BLaER1 (cell line): Measurements from ENCODE around the gene PGK1.
"Not testable (repeated sequence)": the region's sequence is repeated elsewhere in the genome, so short reads cannot be mapped to it uniquely, and the experiment has no call there.

Source experiments
- H3K27ac ChIP-seq: shearing (Covaris generic); formaldehyde crosslinking; 2 replicates; pipeline ENCODE4 v1.8.1; 2022
- H3K27me3 ChIP-seq: shearing (Covaris generic); formaldehyde crosslinking; 2 replicates; pipeline ENCODE4 v1.8.1; 2022
- H3K36me3 ChIP-seq: shearing (Covaris generic); formaldehyde crosslinking; 2 replicates; pipeline ENCODE4 v1.8.1; 2022
- H3K4me1 ChIP-seq: shearing (Covaris generic); formaldehyde crosslinking; 2 replicates; pipeline ENCODE4 v1.8.1; 2022
- H3K4me2 ChIP-seq: shearing (Covaris generic); formaldehyde crosslinking; 2 replicates; pipeline ENCODE4 v1.8.1; 2022
- H3K4me3 ChIP-seq: shearing (Covaris generic); formaldehyde crosslinking; 2 replicates; pipeline ENCODE4 v1.8.1; 2022
- H3K9ac ChIP-seq: shearing (Covaris generic); formaldehyde crosslinking; 2 replicates; pipeline ENCODE4 v1.8.1; 2022
- H3K9me3 ChIP-seq: shearing (Covaris generic); formaldehyde crosslinking; 2 replicates; pipeline ENCODE4 v1.8.1; 2022
- H4K20me1 ChIP-seq: shearing (Covaris generic); formaldehyde crosslinking; 2 replicates; pipeline ENCODE4 v1.8.1; 2022
- Cebpa-rat ChIP-seq: shearing (Covaris generic); IDR thresholded peaks from 2 replicates; pipeline ENCODE4 v1.8.1; 2022

PGK1 gene

GRCh38 chrX:78103623-78104446 is at the start of gene PGK1:
Gene PGK1 (plus strand): TSS chrX:78104248. CDS start chrX:78104341, 93 bp downstream.
- peaks cover 42% of the 10 kb centered on the region for H3K4me1 ChIP-seq
- peak within 1 kb of the TSS; percentile 94 for H3K27ac ChIP-seq
- peaks cover 41% of the 10 kb centered on the region for H4K20me1 ChIP-seq
- H3K36me3 ChIP-seq = peaks cover 4% of the 10 kb centered on the region; the same call in 1 of the 2 replicates
- H3K27me3 ChIP-seq = peaks cover 51% of the 10 kb centered on the region
- H3K4me3 ChIP-seq = peak within 1 kb of the TSS; percentile 87
- TF ChIP-seq Cebpa-rat = no peak
- peak within 1 kb of the TSS; percentile 92 for H3K9ac ChIP-seq
- peaks cover 24% of the 10 kb centered on the region for H3K9me3 ChIP-seq
- H3K4me2 ChIP-seq = peak within 1 kb of the TSS; percentile 77

DNA sequence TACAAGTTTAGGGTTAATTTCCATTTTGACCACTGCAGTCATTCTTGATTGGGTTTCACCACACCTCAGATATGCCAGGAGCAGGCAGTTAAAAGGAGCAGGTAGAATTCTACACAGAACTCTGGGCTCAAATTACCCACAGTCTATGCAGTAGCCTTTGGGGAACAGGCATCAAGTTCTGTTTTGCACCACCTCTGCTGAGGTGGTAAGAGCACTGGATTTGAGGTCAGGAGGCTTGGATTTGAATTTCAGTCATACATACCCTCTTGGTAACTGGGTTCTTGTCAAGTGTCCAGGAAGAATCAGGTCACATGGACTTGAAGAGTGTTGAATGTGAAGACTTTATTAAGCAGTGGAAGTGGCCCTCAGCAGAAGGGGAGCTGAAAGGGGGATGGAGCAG is 40.4 kb upstream of the PGK1 start:
- no peaks in the 10 kb centered on the region for H3K36me3 ChIP-seq
- no peak overlapping the region for H3K27ac ChIP-seq
- H3K9me3 ChIP-seq = peaks cover 8% of the 10 kb centered on the region
- H3K4me1 ChIP-seq = peaks cover 14% of the 10 kb centered on the region
- no peaks in the 10 kb centered on the region for H4K20me1 ChIP-seq
- H3K9ac ChIP-seq = no peak overlapping the region
- no peak overlapping the region for H3K4me2 ChIP-seq
- H3K27me3 ChIP-seq = peaks cover 48% of the 10 kb centered on the region
- H3K4me3 ChIP-seq = no peak overlapping the region
- TF ChIP-seq Cebpa-rat = no peak

- no peak overlapping the region for H3K9ac ChIP-seq
- H3K9me3 ChIP-seq = peaks cover 12% of the 10 kb centered on the region
- TF ChIP-seq Cebpa-rat = no peak
- H3K27ac ChIP-seq = no peak overlapping the region
- H3K36me3 ChIP-seq = no peaks in the 10 kb centered on the region
- H3K27me3 ChIP-seq = peaks cover 47% of the 10 kb centered on the region
- H3K4me3 ChIP-seq = no peak overlapping the region
- H4K20me1 ChIP-seq = no peaks in the 10 kb centered on the region
- H3K4me2 ChIP-seq = no peak overlapping the region
- H3K4me1 ChIP-seq = peaks cover 14% of the 10 kb centered on the region
Measured at GRCh38 chrX:78064152-78064551, 39.9 kb upstream of the PGK1 start.

GRCh38 chrX:78064698-78065601 is 39.1 kb upstream of the PGK1 start:
- not testable (repeated sequence) for H3K4me3 ChIP-seq, H3K9ac ChIP-seq

DNA sequence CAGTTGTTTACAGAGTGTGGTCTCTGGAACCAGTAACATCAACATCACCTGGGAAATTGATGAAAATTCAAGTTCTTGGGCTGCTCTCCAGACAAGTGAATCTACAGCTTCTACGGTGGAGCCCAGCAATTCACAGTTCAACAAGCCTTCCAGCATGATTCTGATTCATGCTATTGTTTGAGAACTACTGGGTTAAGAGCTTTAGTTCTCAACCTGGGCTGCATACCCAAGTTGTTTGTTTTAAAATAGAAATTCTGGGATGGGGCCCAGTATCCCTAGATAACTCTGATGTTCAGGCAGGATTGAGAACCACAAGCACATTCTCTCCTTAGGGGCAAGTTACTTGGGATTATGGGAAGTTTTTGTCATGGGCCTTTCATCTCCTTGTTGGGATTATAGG is 37.9 kb upstream of the PGK1 start:
- Histone ChIP-seq H3K27me3 (peaks cover 35% of the 10 kb centered on the region), H4K20me1 (no peaks in the 10 kb centered on the region), H3K4me1 (peaks cover 14% of the 10 kb centered on the region), H3K4me2 (no peak overlapping the region), H3K36me3 (no peaks in the 10 kb centered on the region), H3K9ac (no peak overlapping the region), H3K4me3 (no peak overlapping the region), H3K9me3 (peaks cover 21% of the 10 kb centered on the region), H3K27ac (no peak overlapping the region)
- no peak for TF ChIP-seq Cebpa-rat

More at GRCh38 chrX:78064698-78065601, 39.1 kb upstream of the PGK1 start:
- H4K20me1 ChIP-seq, H3K4me2 ChIP-seq, H3K27ac ChIP-seq, H3K36me3 ChIP-seq: not testable (repeated sequence)
- Histone ChIP-seq H3K9me3 (peaks cover 20% of the 10 kb centered on the region), H3K4me1 (peaks cover 14% of the 10 kb centered on the region), H3K27me3 (peaks cover 39% of the 10 kb centered on the region)

- Histone ChIP-seq H3K27ac (no peak overlapping the region), H3K36me3 (no peaks in the 10 kb centered on the region), H3K4me1 (no peaks in the 10 kb centered on the region), H3K4me2 (no peak overlapping the region), H3K27me3 (0 out of 2 replicates have a peak, but pooled peaks cover 1% of the 10 kb centered on the region), H3K4me3 (no peak overlapping the region), H3K9me3 (peaks cover 51% of the 10 kb centered on the region), H3K9ac (no peak overlapping the region), H4K20me1 (no peaks in the 10 kb centered on the region)
- TF ChIP-seq Cebpa-rat = no peak
Measured at GRCh38 chrX:78071331-78071730, 32.7 kb upstream of the PGK1 start.

- not testable (repeated sequence) for H3K27ac ChIP-seq, H3K27me3 ChIP-seq, H3K36me3 ChIP-seq, H3K4me1 ChIP-seq, H3K4me2 ChIP-seq, H4K20me1 ChIP-seq, H3K4me3 ChIP-seq, H3K9ac ChIP-seq
- H3K9me3 ChIP-seq = peaks cover 47% of the 10 kb centered on the region
Measured at GRCh38 chrX:78073147-78074077, 30.6 kb upstream of the PGK1 start.

- Histone ChIP-seq H4K20me1 (no peaks in the 10 kb centered on the region), H3K9ac (no peak overlapping the region), H3K4me2 (no peak overlapping the region), H3K27ac (no peak overlapping the region), H3K27me3 (no peaks in the 10 kb centered on the region), H3K4me1 (no peaks in the 10 kb centered on the region), H3K4me3 (no peak overlapping the region), H3K9me3 (peaks cover 40% of the 10 kb centered on the region), H3K36me3 (no peaks in the 10 kb centered on the region)
- no peak for TF ChIP-seq Cebpa-rat
Measured at GRCh38 chrX:78074088-78074487, 30.0 kb upstream of the PGK1 start.

- H3K4me3 ChIP-seq = no peak overlapping the region
- H3K4me2 ChIP-seq = no peak overlapping the region
- peaks cover 30% of the 10 kb centered on the region for H3K9me3 ChIP-seq
- peaks cover 5% of the 10 kb centered on the region; the same call in 1 of the 2 replicates for H3K27me3 ChIP-seq
- no peak overlapping the region for H3K27ac ChIP-seq
- H3K9ac ChIP-seq = no peak overlapping the region
- H3K36me3 ChIP-seq = no peaks in the 10 kb centered on the region
- H3K4me1 ChIP-seq = no peaks in the 10 kb centered on the region
- no peaks in the 10 kb centered on the region for H4K20me1 ChIP-seq
- TF ChIP-seq Cebpa-rat = no peak
Measured at GRCh38 chrX:78075787-78076389, 28.2 kb upstream of the PGK1 start.

GRCh38 chrX:78081413-78081812 is 22.6 kb upstream of the PGK1 start:
- peaks cover 22% of the 10 kb centered on the region; the same call in 1 of the 2 replicates for H3K27me3 ChIP-seq
- not testable (repeated sequence) for H3K36me3 ChIP-seq, H3K4me1 ChIP-seq, H4K20me1 ChIP-seq, H3K4me2 ChIP-seq, H3K9me3 ChIP-seq, H3K9ac ChIP-seq, H3K4me3 ChIP-seq, H3K27ac ChIP-seq
